Esophagus muscularis mucosa (tissue), 3 donors: ENCODE data around the gene SERTAD1.

Source experiments
- CTCF ChIP-seq, 3 experiments: fragments of 200-600 bp in 2 of 3; fragments of 450-650 bp in 1 of 3; sonication (generic) in 2 of 3; IDR thresholded peaks; one replicate each; pipeline ENCODE4 v1.5.1; 2017 to 2019; ENCODE audit warnings: antibody characterized with exemption in 3 of 3, mild to moderate bottlenecking in 2 of 3, moderate library complexity in 1 of 3
- POLR2A ChIP-seq: fragments of 450-650 bp; IDR thresholded peaks from one replicate; pipeline ENCODE4 v1.6.1; 2017; ENCODE audit warnings: antibody characterized with exemption, moderate library complexity, mild to moderate bottlenecking, low read depth
- POLR2AphosphoS5 ChIP-seq, 2 donors: sonication (generic); formaldehyde crosslinking; IDR thresholded peaks; one replicate each; pipeline ENCODE4 v1.6.1; 2017; ENCODE audit warnings: antibody characterized with exemption in 2 of 2

GRCh38 chr19:40381321-40381720, 44.5 kb downstream of the SERTAD1 start:
- TF ChIP-seq CTCF (IDR thresholded peaks at IDR 0.05) (no peak), POLR2A (no peak), POLR2AphosphoS5 (IDR thresholded peaks at IDR 0.05) (no peak)
